Measurements from ENCODE around the gene KIAA0825. TPM values are rescaled to one million over a fixed set of nuclear protein-coding genes. Genes with fewer than 3 reads are reported as not detected.

The KIAA0825 gene
- total RNA-seq, 1 experiment from 2014 or later, result 1.9 TPM

DNA sequence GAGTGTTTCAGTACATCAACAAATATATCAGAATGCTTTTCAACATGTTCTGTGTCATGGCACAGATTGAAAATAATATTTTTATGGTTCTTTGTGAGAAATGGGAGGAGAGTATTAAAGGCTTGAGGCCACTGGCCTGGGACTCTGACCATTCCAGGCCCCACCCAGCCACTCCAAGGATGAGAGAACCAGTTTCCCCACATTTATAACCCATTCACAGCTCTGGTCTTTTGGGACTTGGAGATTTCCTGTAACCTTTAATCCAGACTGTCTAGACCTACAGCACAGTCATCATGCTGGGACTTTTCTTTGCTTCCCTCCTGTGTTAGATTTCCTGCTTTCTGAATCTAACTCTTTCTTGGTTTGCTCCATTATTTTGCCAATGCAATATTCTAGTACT lies 389.6 kb downstream of the KIAA0825 start:
- Histone ChIP-seq H3K4me2 (peak overlapping the region; percentile 30), H3K4me1 (replicated peaks; ENCODE audit: insufficient read depth) (peaks cover 16% of the 10 kb centered on the region), H4K20me1 (ENCODE audit: insufficient read depth) (no peaks in the 10 kb centered on the region), H3K27ac (peak overlapping the region; percentile 43), H3K4me3 (no peak overlapping the region), H3K9me2 (ENCODE audit: insufficient read depth) (no peaks in the 10 kb centered on the region), H3K36me3 (ENCODE audit: low read depth) (no peaks in the 10 kb centered on the region), H3K79me2 (ENCODE audit: low read depth) (no peaks in the 10 kb centered on the region), H3K9me3 (ENCODE audit: insufficient read depth, low read depth) (no peaks in the 10 kb centered on the region), H3K27me3 (ENCODE audit: insufficient read depth, low read depth) (no peaks in the 10 kb centered on the region), H2AFZ (no peak overlapping the region), H3F3A (ENCODE audit: insufficient read depth, low read depth) (peaks cover 4% of the 10 kb centered on the region; the same call in 1 of the 2 replicates)
- no TSS peak for BruUV-seq (replicated peaks)
- DNase-seq, result peak; percentile 44 to 52
- intact Hi-C loops (cut with micrococcal nuclease; ENCODE audit: unreplicated experiment), result no loop called here
- CTCF ChIA-PET, result no interaction called here
- TF ChIP-seq EZH2 (IDR thresholded peaks at IDR 0.05; ENCODE audit: low read depth), result no peak
- TF ChIP-seq, protein P1, sequence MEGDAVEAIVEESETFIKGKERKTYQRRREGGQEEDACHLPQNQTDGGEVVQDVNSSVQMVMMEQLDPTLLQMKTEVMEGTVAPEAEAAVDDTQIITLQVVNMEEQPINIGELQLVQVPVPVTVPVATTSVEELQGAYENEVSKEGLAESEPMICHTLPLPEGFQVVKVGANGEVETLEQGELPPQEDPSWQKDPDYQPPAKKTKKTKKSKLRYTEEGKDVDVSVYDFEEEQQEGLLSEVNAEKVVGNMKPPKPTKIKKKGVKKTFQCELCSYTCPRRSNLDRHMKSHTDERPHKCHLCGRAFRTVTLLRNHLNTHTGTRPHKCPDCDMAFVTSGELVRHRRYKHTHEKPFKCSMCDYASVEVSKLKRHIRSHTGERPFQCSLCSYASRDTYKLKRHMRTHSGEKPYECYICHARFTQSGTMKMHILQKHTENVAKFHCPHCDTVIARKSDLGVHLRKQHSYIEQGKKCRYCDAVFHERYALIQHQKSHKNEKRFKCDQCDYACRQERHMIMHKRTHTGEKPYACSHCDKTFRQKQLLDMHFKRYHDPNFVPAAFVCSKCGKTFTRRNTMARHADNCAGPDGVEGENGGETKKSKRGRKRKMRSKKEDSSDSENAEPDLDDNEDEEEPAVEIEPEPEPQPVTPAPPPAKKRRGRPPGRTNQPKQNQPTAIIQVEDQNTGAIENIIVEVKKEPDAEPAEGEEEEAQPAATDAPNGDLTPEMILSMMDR (conservative IDR thresholded peaks at IDR 0.05), result no peak
- POLR2A ChIA-PET (ENCODE audit: unreplicated experiment), result interaction anchor here (0.6 kb wide), 1 partner anchor 355 kb away, joined by 3 read pairs; no protein-coding TSS in a partner anchor

DNA sequence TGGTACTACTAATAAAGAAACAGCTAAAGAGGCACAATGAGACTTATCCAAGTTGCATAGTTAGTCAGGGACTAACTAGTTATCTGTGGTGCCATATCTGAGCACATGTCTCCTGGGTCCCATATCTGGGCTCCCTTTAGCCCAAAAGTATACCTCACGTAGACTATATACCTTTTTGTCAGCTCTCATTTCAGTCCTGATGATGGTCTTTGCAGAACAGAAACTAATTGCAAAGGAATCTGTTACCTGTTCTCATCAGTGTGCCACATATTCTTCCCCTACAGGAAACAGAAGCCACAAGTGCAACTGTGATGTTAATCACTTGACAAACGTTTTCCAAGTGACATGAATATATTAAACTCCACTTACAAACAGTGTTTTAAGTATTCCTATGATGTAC lies 395.2 kb downstream of the KIAA0825 start:
- no peak for TF ChIP-seq EZH2 (IDR thresholded peaks at IDR 0.05; ENCODE audit: low read depth)
- TF ChIP-seq, protein P1 (conservative IDR thresholded peaks at IDR 0.05), result no peak
- no peaks in the 10 kb centered on the region for H3K36me3 ChIP-seq (ENCODE audit: low read depth)
- POLR2A ChIA-PET (ENCODE audit: unreplicated experiment), result no interaction called here
- peaks cover under 1% of the 10 kb centered on the region; the same call in 1 of the 2 replicates for H3K4me1 ChIP-seq (replicated peaks; ENCODE audit: insufficient read depth)
- no peak overlapping the region for H3K4me2 ChIP-seq
- H3K4me3 ChIP-seq, result no peak overlapping the region
- no peak overlapping the region for H3K27ac ChIP-seq
- BruUV-seq (replicated peaks), result no TSS peak
- CTCF ChIA-PET, result no interaction called here
- H4K20me1 ChIP-seq (ENCODE audit: insufficient read depth), result no peaks in the 10 kb centered on the region
- DNase-seq, result no peak
- no peaks in the 10 kb centered on the region for H3K9me3 ChIP-seq (ENCODE audit: insufficient read depth, low read depth)
- H2AFZ ChIP-seq, result no peak overlapping the region
- no peaks in the 10 kb centered on the region for H3K9me2 ChIP-seq (ENCODE audit: insufficient read depth)
- no peaks in the 10 kb centered on the region for H3F3A ChIP-seq (ENCODE audit: insufficient read depth, low read depth)
- H3K79me2 ChIP-seq (ENCODE audit: low read depth), result no peaks in the 10 kb centered on the region
- no peaks in the 10 kb centered on the region for H3K27me3 ChIP-seq (ENCODE audit: insufficient read depth, low read depth)
- intact Hi-C loops (cut with micrococcal nuclease; ENCODE audit: unreplicated experiment), result no loop called here

DNA sequence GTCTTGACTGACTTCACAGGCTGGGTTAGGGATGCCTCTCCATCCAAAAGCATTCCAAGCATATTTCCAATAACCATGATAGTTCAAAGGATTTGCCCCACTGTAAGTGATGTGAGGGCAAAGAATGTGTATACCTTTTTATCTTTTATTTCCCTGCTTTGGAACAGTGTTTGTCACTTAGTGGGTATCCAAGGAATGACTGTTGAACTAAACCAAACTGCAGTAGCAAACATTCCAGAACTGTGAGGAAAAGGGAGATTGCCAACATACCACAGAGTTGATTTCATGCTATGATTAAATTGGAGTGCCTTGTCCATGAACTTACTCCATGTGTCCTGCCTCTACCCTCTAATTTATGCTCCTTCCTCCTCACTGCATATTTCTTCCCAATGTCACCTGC lies 400.0 kb downstream of the KIAA0825 start:
- Histone ChIP-seq H3K79me2 (ENCODE audit: low read depth) (no peaks in the 10 kb centered on the region), H3K27me3 (ENCODE audit: insufficient read depth, low read depth) (no peaks in the 10 kb centered on the region), H2AFZ (no peak overlapping the region), H3K9me3 (ENCODE audit: insufficient read depth, low read depth) (no peaks in the 10 kb centered on the region), H3K4me3 (no peak overlapping the region), H3K9me2 (ENCODE audit: insufficient read depth) (no peaks in the 10 kb centered on the region), H3K4me2 (no peak overlapping the region), H3K27ac (no peak overlapping the region), H3K4me1 (replicated peaks; ENCODE audit: insufficient read depth) (no peaks in the 10 kb centered on the region; the same call in 1 of the 2 replicates), H4K20me1 (ENCODE audit: insufficient read depth) (no peaks in the 10 kb centered on the region), H3K36me3 (ENCODE audit: low read depth) (no peaks in the 10 kb centered on the region), H3F3A (ENCODE audit: insufficient read depth, low read depth) (no peaks in the 10 kb centered on the region)
- intact Hi-C loops (cut with micrococcal nuclease; ENCODE audit: unreplicated experiment), result no loop called here
- CTCF ChIA-PET, result no interaction called here
- BruUV-seq (replicated peaks), result no TSS peak
- POLR2A ChIA-PET (ENCODE audit: unreplicated experiment), result no interaction called here
- DNase-seq, result no peak
- TF ChIP-seq, protein P1 (conservative IDR thresholded peaks at IDR 0.05), result no peak
- no peak for TF ChIP-seq EZH2 (IDR thresholded peaks at IDR 0.05; ENCODE audit: low read depth)
